Endothelial cell of umbilical vein (primary cell): ENCODE data around the gene TNRC6B.

ENCODE experiments used
- CTCF ChIP-seq, 2 donors: IDR thresholded peaks; 1 replicate in 1 of 2; 2 replicates in 1 of 2; pipeline ENCODE4 v1.5.1; 2011; ENCODE audit warnings: low read length in 2 of 2, mild to moderate bottlenecking in 2 of 2, moderate library complexity in 2 of 2, control low read depth in 1 of 2, inconsistent platforms in 1 of 2, low read depth in 1 of 2; ENCODE audit not compliant: insufficient read depth in 1 of 2; ENCODE audit errors: extremely low read depth in 1 of 2
- EZH2 ChIP-seq: IDR thresholded peaks from 2 replicates; pipeline ENCODE4 v1.6.1; 2012; ENCODE audit warnings: borderline replicate concordance, low read depth, mild to moderate bottlenecking, moderate library complexity, low read length, inconsistent platforms; ENCODE audit not compliant: severe bottlenecking
- FOS ChIP-seq: IDR thresholded peaks from 2 replicates; pipeline ENCODE4 v1.6.1; 2011; ENCODE audit warnings: mild to moderate bottlenecking, low read length, moderate library complexity, borderline replicate concordance; ENCODE audit not compliant: insufficient read depth
- POLR2A ChIP-seq: IDR thresholded peaks from 2 replicates; pipeline ENCODE4 v1.6.1; 2012; ENCODE audit warnings: low read depth, mild to moderate bottlenecking, control low read depth, low read length

GRCh38 chr22:40281717-40282116, 104.0 kb downstream of the TNRC6B start:
- TF ChIP-seq POLR2A: no peak
- TF ChIP-seq CTCF (IDR thresholded peaks at IDR 0.05; ENCODE audit: extremely low read depth in 1 of 2, insufficient read depth in 1 of 2, low read depth in 1 of 2, low read length in 2 of 2): no peak
- TF ChIP-seq EZH2: no peak
- no peak for TF ChIP-seq FOS
